ENCODE data around the gene TSPO. TPM values are rescaled to one million over a fixed set of nuclear protein-coding genes. Genes with fewer than 3 reads are reported as not detected.

TSPO gene
- total and polyA plus RNA-seq, 2 experiments from 2014 or later = 61.8 to 138 TPM

DNA sequence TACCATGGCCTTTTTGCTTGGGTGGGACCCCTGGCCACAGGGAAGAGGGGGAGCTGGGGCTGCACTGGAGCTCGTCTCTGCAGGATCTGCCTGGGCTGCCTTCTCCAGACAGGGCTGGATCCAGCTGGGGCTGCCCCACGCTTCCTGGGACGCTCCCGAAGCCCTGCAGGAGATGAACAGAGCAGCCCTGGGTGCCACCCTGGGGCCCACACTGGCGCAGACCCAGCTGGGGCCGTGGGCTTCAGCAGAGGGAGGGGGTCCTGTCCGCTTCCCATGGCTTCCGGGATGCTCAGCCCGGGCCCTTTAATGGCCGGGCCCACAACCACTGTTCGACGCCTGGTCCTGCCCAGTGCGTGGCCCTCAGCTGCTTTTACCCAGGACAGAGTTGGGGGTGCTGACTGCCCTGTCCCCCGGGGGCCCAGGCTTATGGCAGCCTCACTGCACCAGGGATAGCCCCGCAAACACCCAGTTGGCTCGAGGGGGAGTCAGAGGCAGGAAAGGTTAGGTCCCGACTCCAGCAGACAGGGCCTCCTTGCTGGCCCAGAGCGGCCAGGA, 12.0 kb downstream of the TSPO start:
- H3K4me1 ChIP-seq (ENCODE audit: insufficient read depth) = no peaks in the 10 kb centered on the region
- no peak overlapping the region for H2AFZ ChIP-seq
- no peak for DNase-seq (ENCODE audit: low spot score)
- no peaks in the 10 kb centered on the region for H3K79me2 ChIP-seq
- no peaks in the 10 kb centered on the region for H3K27me3 ChIP-seq
- H3K36me3 ChIP-seq (replicated peaks; ENCODE audit: insufficient read depth, low read depth) = no peaks in the 10 kb centered on the region
- H3K27ac ChIP-seq = no peak overlapping the region
- H3K4me2 ChIP-seq = no peak overlapping the region
- no peak overlapping the region for H3K4me3 ChIP-seq
- H4K20me1 ChIP-seq (ENCODE audit: insufficient read depth, poor library complexity, severe bottlenecking) = no peaks in the 10 kb centered on the region
- H3K9me3 ChIP-seq (ENCODE audit: low read depth) = no peaks in the 10 kb centered on the region
- 91% methylated on average over 17 of the region's 18 CpGs for WGBS (ENCODE audit: low lambda C conversion rate, missing lambda C conversion rate)
- TF ChIP-seq, protein P1, sequence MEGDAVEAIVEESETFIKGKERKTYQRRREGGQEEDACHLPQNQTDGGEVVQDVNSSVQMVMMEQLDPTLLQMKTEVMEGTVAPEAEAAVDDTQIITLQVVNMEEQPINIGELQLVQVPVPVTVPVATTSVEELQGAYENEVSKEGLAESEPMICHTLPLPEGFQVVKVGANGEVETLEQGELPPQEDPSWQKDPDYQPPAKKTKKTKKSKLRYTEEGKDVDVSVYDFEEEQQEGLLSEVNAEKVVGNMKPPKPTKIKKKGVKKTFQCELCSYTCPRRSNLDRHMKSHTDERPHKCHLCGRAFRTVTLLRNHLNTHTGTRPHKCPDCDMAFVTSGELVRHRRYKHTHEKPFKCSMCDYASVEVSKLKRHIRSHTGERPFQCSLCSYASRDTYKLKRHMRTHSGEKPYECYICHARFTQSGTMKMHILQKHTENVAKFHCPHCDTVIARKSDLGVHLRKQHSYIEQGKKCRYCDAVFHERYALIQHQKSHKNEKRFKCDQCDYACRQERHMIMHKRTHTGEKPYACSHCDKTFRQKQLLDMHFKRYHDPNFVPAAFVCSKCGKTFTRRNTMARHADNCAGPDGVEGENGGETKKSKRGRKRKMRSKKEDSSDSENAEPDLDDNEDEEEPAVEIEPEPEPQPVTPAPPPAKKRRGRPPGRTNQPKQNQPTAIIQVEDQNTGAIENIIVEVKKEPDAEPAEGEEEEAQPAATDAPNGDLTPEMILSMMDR (IDR thresholded peaks at IDR 0.05; ENCODE audit: poor library complexity) = no peak
- TF ChIP-seq EZH2phosphoT487 (IDR thresholded peaks at IDR 0.05; ENCODE audit: low read depth, severe bottlenecking, unreplicated experiment) (no peak), EZH2 (IDR thresholded peaks at IDR 0.05; ENCODE audit: borderline replicate concordance) (no peak)
- H3K9me2 ChIP-seq (replicated peaks; ENCODE audit: insufficient read depth) = no peaks in the 10 kb centered on the region

GRCh38 chr22:43164636-43165035, 13.3 kb downstream of the TSPO start:
- TF ChIP-seq, protein P1 (IDR thresholded peaks at IDR 0.05; ENCODE audit: poor library complexity) = no peak
- TF ChIP-seq EZH2phosphoT487 (IDR thresholded peaks at IDR 0.05; ENCODE audit: low read depth, severe bottlenecking, unreplicated experiment) (no peak), EZH2 (IDR thresholded peaks at IDR 0.05; ENCODE audit: borderline replicate concordance) (no peak)
- DNase-seq (ENCODE audit: low spot score) = no peak
- Histone ChIP-seq H3K4me1 (ENCODE audit: insufficient read depth) (no peaks in the 10 kb centered on the region), H4K20me1 (ENCODE audit: insufficient read depth, poor library complexity, severe bottlenecking) (no peaks in the 10 kb centered on the region), H3K9me3 (ENCODE audit: low read depth) (no peaks in the 10 kb centered on the region), H3K9me2 (replicated peaks; ENCODE audit: insufficient read depth) (no peaks in the 10 kb centered on the region), H3K36me3 (replicated peaks; ENCODE audit: insufficient read depth, low read depth) (no peaks in the 10 kb centered on the region), H3K27me3 (no peaks in the 10 kb centered on the region), H3K4me3 (no peak overlapping the region), H3K4me2 (no peak overlapping the region), H2AFZ (no peak overlapping the region), H3K27ac (no peak overlapping the region), H3K79me2 (no peaks in the 10 kb centered on the region)
- 53% methylated on average over 16 of the region's 16 CpGs for WGBS (ENCODE audit: low lambda C conversion rate, missing lambda C conversion rate)

DNA sequence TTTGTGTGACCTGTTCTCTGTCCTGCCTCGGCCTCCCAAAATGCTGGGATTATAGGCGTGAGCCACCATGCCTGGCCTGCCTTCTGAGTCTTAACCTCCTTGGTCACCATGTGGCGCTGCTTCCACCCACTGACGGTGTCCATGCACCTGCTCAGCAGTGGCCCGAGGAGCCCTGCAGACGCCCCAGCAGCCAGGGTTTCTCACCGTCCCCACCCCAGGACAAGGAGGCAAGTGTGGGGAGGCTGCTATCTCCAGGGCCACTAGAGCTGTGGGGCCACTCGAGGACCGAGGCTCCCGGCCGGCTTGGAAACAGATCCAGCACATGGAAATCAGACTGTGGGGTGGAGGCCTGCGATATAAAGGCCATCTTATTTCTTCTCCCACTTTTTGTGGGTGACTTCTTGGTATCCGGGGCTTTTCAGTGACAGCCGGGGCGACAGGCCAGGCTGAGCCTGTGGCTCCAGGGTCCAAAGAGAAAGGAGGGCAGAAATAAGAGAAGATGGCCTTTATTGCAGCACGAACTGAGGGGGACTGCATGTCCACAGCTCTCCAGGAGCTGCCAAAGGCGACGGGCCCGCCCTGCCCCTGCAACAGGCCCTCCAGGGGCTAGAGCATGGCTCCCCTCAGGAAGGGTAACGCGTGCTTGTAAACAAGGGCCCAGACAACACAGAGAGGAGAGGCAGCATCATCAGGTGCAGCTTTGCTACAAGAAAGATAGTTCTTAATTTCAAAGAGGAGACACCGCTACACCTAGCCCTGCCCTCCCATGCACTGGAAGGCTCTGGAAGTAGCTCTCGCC, 15.0 kb downstream of the TSPO start:
- Histone ChIP-seq H3K4me3 (no peak overlapping the region), H3K79me2 (no peaks in the 10 kb centered on the region), H3K36me3 (replicated peaks; ENCODE audit: insufficient read depth, low read depth) (no peaks in the 10 kb centered on the region), H4K20me1 (ENCODE audit: insufficient read depth, poor library complexity, severe bottlenecking) (no peaks in the 10 kb centered on the region), H3K4me1 (ENCODE audit: insufficient read depth) (no peaks in the 10 kb centered on the region), H3K9me3 (ENCODE audit: low read depth) (no peaks in the 10 kb centered on the region), H3K4me2 (no peak overlapping the region), H3K27ac (no peak overlapping the region), H2AFZ (no peak overlapping the region), H3K27me3 (no peaks in the 10 kb centered on the region), H3K9me2 (replicated peaks; ENCODE audit: insufficient read depth) (no peaks in the 10 kb centered on the region)
- DNase-seq (ENCODE audit: low spot score) = no peak
- 84% methylated on average over 23 of the region's 23 CpGs for WGBS (ENCODE audit: low lambda C conversion rate, missing lambda C conversion rate)
- TF ChIP-seq EZH2phosphoT487 (IDR thresholded peaks at IDR 0.05; ENCODE audit: low read depth, severe bottlenecking, unreplicated experiment) (no peak), EZH2 (IDR thresholded peaks at IDR 0.05; ENCODE audit: borderline replicate concordance) (no peak)
- TF ChIP-seq, protein P1 (IDR thresholded peaks at IDR 0.05; ENCODE audit: poor library complexity) = no peak
